Spinal cord (tissue), 10 donors: ENCODE data around the gene PDE8B. TPM values are rescaled to one million over a fixed set of nuclear protein-coding genes. Genes with fewer than 3 reads are reported as not detected.
A peak's percentile ranks its signal among the peaks of the same experiment; 100 is the strongest.

ENCODE experiments used
- DNase-seq, 6 donors: peaks; one replicate each; pipeline versions ENCODE4 v3.0.0 to v3.0.0-alpha.2; 2013 to 2015; ENCODE audit warnings: low spot score in 6 of 6, low read depth in 4 of 6
- H3K27ac ChIP-seq: one replicate; pipeline ENCODE4 v1.5.1; 2013; ENCODE audit warnings: low read depth, low read length, control low read depth
- H3K27me3 ChIP-seq: one replicate; pipeline ENCODE4 v1.6.1; 2013; ENCODE audit warnings: low read length; ENCODE audit not compliant: control insufficient read depth, insufficient read depth
- H3K36me3 ChIP-seq: one replicate; pipeline ENCODE4 v1.6.1; 2013; ENCODE audit warnings: low read length; ENCODE audit not compliant: control insufficient read depth, insufficient read depth
- H3K4me1 ChIP-seq: one replicate; pipeline ENCODE4 v1.6.1; 2013; ENCODE audit warnings: low read length; ENCODE audit not compliant: control insufficient read depth, insufficient read depth
- H3K4me3 ChIP-seq: one replicate; pipeline ENCODE4 v1.5.1; 2013; ENCODE audit warnings: low read depth, low read length, control low read depth
- H3K9me3 ChIP-seq: one replicate; pipeline ENCODE4 v1.6.1; 2013; ENCODE audit warnings: low read length; ENCODE audit not compliant: control insufficient read depth, insufficient read depth
- WGBS: methylation state at CpG from one replicate; pipeline ENCODE4 v1.1.5; 2013; ENCODE audit warnings: missing lambda C conversion rate; ENCODE audit not compliant: insufficient coverage; 5-methylcytosine and 5-hydroxymethylcytosine counted together
- polyA plus RNA-seq, 2 donors: library from polyadenylated mRNA; unstranded; fragments of 120-200 nt; gene quantifications; one replicate each; pipeline ENCODE4 v1.2.1, GENCODE V29; 2013; ENCODE audit not compliant: insufficient read length in 2 of 2
- total RNA-seq, 2 donors: library from RNA; depleted of rRNA in 1 of 2; stranded (reverse); fragments of 120-200 nt in 1 of 2; fragments of >200 nt in 1 of 2; gene quantifications; one replicate each; pipeline versions ENCODE4 v1.2.3 to v1.2.4, GENCODE V29; 2013 to 2014
- donor health status: healthy.

The PDE8B gene
- total and polyA plus RNA-seq, 4 donors: 12.7 to 25.8 (median 20.6) TPM

GRCh38 chr5:77208507-77209163, 1.8 kb upstream of the PDE8B start:
- WGBS: 90% methylated on average over 1 of the region's 1 CpG
- no peak overlapping the region for H3K27ac ChIP-seq
- H3K36me3 ChIP-seq: no peaks in the 10 kb centered on the region
- DNase-seq: no peak
- H3K9me3 ChIP-seq: no peaks in the 10 kb centered on the region
- no peak overlapping the region for H3K4me3 ChIP-seq
- H3K4me1 ChIP-seq: peaks cover 12% of the 10 kb centered on the region
- H3K27me3 ChIP-seq: peaks cover 8% of the 10 kb centered on the region

GRCh38 chr5:77209495-77210090, 887 bp upstream of the PDE8B start:
- H3K27ac ChIP-seq: no peak overlapping the region
- H3K36me3 ChIP-seq: no peaks in the 10 kb centered on the region
- 55% methylated on average over 7 of the region's 14 CpGs for WGBS
- peak in 2 of 6 donors; percentile 16 for DNase-seq
- no peaks in the 10 kb centered on the region for H3K9me3 ChIP-seq
- peaks cover 12% of the 10 kb centered on the region for H3K27me3 ChIP-seq
- peak overlapping the region; percentile 10 for H3K4me3 ChIP-seq
- peaks cover 12% of the 10 kb centered on the region for H3K4me1 ChIP-seq

- Histone ChIP-seq H3K4me1 (peaks cover 12% of the 10 kb centered on the region), H3K9me3 (no peaks in the 10 kb centered on the region), H3K27me3 (peaks cover 12% of the 10 kb centered on the region), H3K36me3 (no peaks in the 10 kb centered on the region), H3K27ac (no peak overlapping the region), H3K4me3 (peak overlapping the region; percentile 33)
- DNase-seq: peak in 3 of 6 donors; percentile 26 to 64 (median 39)
- under 1% methylated on average over 61 of the region's 61 CpGs for WGBS
Observed at GRCh38 chr5:77210964-77211690, 647 bp downstream of the PDE8B start.

GRCh38 chr5:77211691-77212047, 1.2 kb downstream of the PDE8B start:
- peaks cover 12% of the 10 kb centered on the region for H3K27me3 ChIP-seq

GRCh38 chr5:77213601-77214000, 3.1 kb downstream of the PDE8B start:
- Histone ChIP-seq H3K4me1 (peaks cover 12% of the 10 kb centered on the region), H3K27ac (no peak overlapping the region), H3K9me3 (no peaks in the 10 kb centered on the region), H3K4me3 (no peak overlapping the region), H3K36me3 (no peaks in the 10 kb centered on the region), H3K27me3 (peaks cover 12% of the 10 kb centered on the region)
- no CpG with 5 or more reads among the region's 1 CpG for WGBS
- DNase-seq: peak in 1 of 6 donors; percentile 2

More at GRCh38 chr5:77211691-77212047, 1.2 kb downstream of the PDE8B start:
- DNase-seq: peak in 2 of 6 donors; percentile 23 to 26
- Histone ChIP-seq H3K27ac (no peak overlapping the region), H3K36me3 (no peaks in the 10 kb centered on the region), H3K4me1 (peaks cover 12% of the 10 kb centered on the region), H3K4me3 (peak overlapping the region; percentile 33), H3K9me3 (no peaks in the 10 kb centered on the region)
- 20% methylated on average over 10 of the region's 10 CpGs for WGBS

- Histone ChIP-seq H3K4me1 (peaks cover 12% of the 10 kb centered on the region), H3K4me3 (no peak overlapping the region), H3K27ac (no peak overlapping the region), H3K36me3 (no peaks in the 10 kb centered on the region), H3K9me3 (no peaks in the 10 kb centered on the region), H3K27me3 (peaks cover 12% of the 10 kb centered on the region)
- DNase-seq: peak in 1 of 6 donors; percentile 19
- WGBS: 48% methylated on average over 2 of the region's 4 CpGs
Observed at GRCh38 chr5:77214151-77214550, 3.7 kb downstream of the PDE8B start.

- H3K36me3 ChIP-seq: no peaks in the 10 kb centered on the region
- no CpG with 5 or more reads among the region's 4 CpGs for WGBS
- no peak for DNase-seq
- peaks cover 4% of the 10 kb centered on the region for H3K27me3 ChIP-seq
- H3K9me3 ChIP-seq: no peaks in the 10 kb centered on the region
- no peaks in the 10 kb centered on the region for H3K4me1 ChIP-seq
- H3K27ac ChIP-seq: no peak overlapping the region
- H3K4me3 ChIP-seq: no peak overlapping the region
Observed at GRCh38 chr5:77218263-77218662, 7.8 kb downstream of the PDE8B start.

- no peaks in the 10 kb centered on the region for H3K4me1 ChIP-seq
- no peaks in the 10 kb centered on the region for H3K27me3 ChIP-seq
- no peaks in the 10 kb centered on the region for H3K36me3 ChIP-seq
- no peak for DNase-seq
- no peaks in the 10 kb centered on the region for H3K9me3 ChIP-seq
- no peak overlapping the region for H3K27ac ChIP-seq
- no peak overlapping the region for H3K4me3 ChIP-seq
- WGBS: 80% methylated on average over 1 of the region's 3 CpGs
Observed at GRCh38 chr5:77221115-77221514, 10.6 kb downstream of the PDE8B start.

GRCh38 chr5:77222722-77223121, 12.2 kb downstream of the PDE8B start:
- no peaks in the 10 kb centered on the region for H3K36me3 ChIP-seq
- no peaks in the 10 kb centered on the region for H3K4me1 ChIP-seq
- no peaks in the 10 kb centered on the region for H3K27me3 ChIP-seq
- no peak overlapping the region for H3K4me3 ChIP-seq
- no peaks in the 10 kb centered on the region for H3K9me3 ChIP-seq
- no peak overlapping the region for H3K27ac ChIP-seq
- WGBS: 86% methylated on average over 1 of the region's 1 CpG
- DNase-seq: no peak
